Eye (tissue), 1 donor: Measurements from ENCODE around the gene RUSF1.
"Not testable (repeated sequence)": the region's sequence is repeated elsewhere in the genome, so short reads cannot be mapped to it uniquely, and the experiment has no call there.

Experiments
- DNase-seq: peaks from one replicate; pipeline ENCODE4 v3.0.0-alpha.2; 2015

RUSF1 gene

GRCh38 chr16:31507929-31508705 is at the start of gene RUSF1:
TSS of gene RUSF1 (minus strand) at chr16:31508391. CDS start at chr16:31508373, 18 bp downstream.
- DNase-seq = peak; percentile 97

- no peak for DNase-seq
Measured at GRCh38 chr16:31542763-31543162, 34.6 kb upstream of the RUSF1 start.

DNA sequence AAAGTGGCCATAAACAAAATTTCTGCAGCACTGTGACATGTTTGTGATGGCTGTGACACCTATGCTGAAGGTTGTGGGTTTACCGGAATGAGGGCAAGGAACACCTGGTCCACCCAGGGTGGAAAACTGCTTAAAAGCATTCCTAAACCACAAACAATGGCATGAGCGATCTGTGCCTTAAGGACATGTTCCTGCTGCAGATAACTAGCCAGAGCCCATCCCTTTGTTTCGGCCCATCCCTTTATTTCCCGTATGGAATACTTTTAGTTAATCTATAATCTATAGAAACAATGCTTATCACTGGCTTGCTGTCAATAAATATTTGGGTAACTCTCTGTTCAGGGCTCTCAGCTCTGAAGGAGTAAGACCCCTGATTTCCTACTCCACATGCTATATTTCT is 31.6 kb upstream of the RUSF1 start:
- DNase-seq = not testable (repeated sequence)

DNA sequence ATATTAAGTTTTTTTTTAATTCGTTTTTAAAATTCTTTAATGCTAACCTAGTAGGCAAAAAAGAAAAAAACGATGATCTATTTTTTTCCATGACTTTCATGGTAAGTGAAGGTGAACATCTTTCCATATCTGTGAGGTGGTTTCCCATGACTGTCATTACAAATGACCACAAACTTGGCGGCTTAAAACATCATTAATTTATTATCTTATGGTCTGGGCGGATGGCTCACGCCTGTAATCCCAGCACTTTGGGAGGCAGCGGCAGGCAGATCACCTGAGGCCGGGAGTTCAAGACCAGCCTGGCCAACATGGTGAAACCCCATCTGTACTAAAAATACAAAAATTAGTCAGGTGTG is 30.0 kb upstream of the RUSF1 start:
- not testable (repeated sequence) for DNase-seq

- DNase-seq = peak; percentile 83
Measured at GRCh38 chr16:31537362-31538242, 29.4 kb upstream of the RUSF1 start.

DNA sequence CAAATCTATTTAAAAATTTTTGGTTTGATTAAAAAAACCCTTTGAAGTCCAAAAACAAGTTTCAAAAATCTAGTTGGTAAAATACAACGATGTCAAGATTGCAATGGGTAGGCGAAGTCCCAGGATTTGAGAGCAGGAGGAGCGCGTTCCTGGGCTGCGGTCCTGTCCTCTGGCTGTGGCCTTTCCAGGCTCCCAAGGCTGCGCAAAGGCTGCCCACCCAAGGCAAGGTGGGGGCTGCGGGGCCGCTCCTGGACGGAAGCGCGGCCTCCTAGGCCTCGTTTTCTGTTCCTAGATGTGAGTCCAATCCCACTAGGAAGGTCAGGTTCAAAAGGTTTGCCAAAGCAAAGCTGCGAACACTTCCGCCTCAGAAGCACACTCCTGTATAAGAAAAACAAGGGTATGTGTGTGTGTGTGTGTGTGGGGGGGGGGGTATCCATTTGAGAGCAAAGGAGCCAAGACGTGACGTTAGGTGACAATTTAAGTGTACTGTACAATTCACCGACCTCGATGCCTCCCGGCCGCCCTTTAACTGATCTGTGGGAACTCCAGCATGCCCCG is 28.7 kb upstream of the RUSF1 start:
- no peak for DNase-seq

DNA sequence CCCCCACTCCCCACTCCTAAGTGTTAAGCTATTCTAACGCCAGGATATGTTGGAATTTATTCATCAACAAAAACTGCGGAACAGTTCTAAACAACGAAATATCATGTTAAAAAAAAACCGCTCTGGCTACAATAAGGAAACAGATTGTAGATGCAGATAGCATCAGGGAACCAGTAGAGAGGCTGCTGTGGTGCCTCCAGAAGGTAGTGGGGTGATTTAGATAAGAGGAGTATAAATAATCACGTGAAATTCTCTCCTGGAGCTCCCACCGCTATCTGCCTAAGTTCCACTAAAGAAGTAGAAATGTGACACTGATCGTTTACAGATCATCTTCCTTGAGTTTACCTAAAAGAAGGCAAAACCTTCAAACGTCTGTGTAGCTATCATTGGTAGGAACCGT is 27.5 kb upstream of the RUSF1 start:
- no peak for DNase-seq

DNA sequence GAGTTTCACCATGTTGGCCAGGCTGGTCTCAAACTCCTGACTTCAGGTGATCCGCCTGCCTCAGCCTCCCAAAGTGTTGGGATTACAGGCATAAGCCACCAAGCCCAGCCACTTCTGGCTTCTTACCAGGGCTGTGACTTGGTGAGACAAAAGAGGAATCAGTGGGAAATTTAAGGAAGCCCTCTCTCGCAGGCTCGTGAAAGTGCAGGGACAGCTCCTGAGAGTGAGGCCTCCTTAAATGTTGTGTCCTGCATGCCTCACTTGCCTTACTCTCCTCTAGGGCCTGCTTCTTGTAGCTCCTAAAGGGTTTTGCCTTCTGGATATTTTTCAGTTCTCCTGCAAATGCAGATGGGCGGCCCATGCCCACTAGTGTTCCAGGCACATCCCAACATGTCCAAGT is 24.7 kb upstream of the RUSF1 start:
- no peak for DNase-seq

- DNase-seq = no peak
Measured at GRCh38 chr16:31532120-31532519, 23.9 kb upstream of the RUSF1 start.

GRCh38 chr16:31531096-31531495 is 22.9 kb upstream of the RUSF1 start:
- no peak for DNase-seq

- no peak for DNase-seq
Measured at GRCh38 chr16:31530405-31530804, 22.2 kb upstream of the RUSF1 start.

DNA sequence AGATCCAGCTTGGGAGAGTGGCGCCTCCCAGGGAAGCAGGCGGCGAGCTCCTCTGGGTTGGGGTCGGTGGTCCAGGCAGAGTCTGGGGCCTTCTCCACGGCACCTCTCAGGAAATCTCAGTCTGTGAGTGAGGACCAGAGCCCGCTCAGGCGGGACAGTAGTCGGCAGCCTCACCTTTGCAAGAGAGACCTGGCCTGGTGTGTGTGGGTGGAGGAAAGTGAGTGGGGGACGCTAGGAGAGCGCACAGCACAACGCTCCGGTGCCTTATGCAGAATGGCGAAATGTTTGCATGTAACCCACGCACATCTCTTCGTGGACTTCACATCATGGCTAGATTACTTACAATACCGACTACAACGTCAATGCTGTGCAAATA is 21.7 kb upstream of the RUSF1 start:
- no peak for DNase-seq

DNA sequence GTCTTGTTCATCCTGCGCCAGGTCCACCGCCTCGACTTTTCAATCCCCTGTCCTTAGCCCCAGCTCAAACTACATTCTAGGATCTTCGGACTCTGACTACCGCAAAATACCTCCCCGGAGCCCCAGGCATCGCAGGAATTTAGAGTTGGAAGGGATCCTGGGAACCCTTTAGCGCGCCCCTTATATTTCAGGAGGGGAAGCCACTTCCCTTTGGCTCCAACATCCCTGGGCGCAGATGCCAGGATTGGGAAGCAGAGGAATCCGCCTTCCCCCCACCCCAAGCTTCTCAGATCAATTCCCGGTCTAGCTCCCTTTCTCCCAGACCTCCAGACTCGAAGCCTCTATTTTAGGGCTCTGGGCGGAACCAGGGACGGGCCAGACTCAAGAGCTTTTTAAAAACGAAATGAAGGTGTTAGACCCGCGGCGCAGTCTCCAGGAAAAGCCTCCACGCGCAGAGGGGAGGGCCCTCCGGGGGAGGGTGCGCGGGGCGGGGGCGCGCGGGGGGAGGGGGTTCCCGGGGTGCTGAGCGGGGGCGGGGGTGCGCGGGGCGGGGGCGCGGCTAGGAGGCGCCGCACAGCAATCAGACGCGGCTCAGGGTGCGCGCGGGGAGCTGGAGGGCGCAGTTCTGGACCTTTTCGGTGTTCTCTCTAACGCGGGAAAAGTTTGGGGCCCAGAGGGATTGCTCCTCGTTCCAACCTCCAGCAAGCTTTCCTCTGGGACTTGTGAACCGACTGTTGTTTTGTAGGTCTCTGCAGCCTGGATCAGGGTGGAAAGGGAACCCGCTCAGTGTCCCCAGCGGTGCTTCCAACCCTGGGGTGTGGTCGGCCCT is 21.1 kb upstream of the RUSF1 start:
- peak; percentile 79 for DNase-seq

DNA sequence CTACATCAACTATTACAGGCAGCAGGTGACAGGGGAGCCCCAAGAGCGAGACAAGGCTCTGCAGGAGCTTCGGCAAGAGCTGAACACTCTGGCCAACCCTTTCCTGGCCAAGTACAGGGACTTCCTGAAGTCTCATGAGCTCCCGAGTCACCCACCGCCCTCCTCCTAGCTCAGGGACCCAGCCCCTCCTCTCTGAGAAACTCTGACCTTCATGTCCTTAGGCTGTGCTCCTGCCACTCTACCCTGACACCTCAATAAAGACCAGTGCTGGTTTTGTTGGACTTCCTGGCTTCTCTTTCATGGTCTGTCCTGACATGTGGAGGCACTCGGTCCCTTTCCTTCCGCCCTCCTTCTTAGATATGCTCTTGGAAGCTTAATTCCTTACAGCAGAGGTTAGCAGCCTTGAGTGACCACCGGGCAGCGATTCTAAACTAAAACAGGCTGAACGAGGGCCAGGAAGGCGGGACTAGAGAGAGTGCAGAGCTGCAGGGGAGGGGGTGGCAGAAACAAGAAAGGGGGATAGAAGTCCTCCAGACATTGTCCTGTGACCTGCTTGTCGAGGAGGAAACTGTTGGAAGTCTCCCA is 20.4 kb upstream of the RUSF1 start:
- DNase-seq = no peak

GRCh38 chr16:31527734-31528274 is 19.6 kb upstream of the RUSF1 start, which contains the start of gene AHSP:
TSS of gene AHSP (plus strand) at chr16:31527900. CDS start at chr16:31528140, 240 bp downstream.
- DNase-seq = no peak

DNA sequence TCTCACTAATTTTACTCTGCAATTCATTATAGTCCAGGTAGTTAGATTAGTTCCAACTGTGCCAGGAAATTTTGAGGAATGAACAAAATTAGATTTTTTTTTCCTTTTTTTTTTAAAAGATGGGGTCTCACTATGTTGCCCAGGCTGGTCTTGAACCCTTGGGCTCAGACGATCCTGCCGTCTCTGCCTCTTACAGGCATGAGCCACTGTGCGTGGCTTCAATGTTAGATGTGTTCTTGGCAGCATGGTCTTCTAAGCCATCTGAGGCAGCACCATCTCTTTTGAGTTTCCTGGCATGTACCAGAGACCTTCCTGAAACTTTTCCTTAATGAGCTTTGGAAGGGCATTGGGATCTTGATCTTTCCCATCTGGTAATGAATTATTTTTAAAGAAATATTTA is 16.9 kb upstream of the RUSF1 start:
- DNase-seq = no peak

DNA sequence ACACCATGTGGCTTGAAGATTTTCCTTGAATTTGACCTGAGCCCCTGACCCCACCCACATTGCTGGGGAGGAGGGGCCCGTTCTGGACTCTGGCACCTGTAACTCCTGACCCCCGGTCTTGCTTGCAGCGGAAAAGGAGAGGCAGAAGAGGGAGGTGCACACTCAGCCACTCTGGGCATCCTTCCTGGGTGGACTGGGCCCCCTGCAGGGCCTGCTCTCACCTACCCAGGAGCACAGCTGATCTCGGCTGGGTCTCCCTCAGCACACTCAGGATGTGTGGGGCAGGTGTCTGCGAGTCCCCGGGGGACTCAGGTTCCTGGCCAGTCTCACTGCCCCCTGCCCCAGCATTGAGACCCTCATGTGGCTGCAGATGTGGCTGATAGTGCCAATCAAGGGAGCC is 15.6 kb upstream of the RUSF1 start:
- DNase-seq = not testable (repeated sequence)

DNA sequence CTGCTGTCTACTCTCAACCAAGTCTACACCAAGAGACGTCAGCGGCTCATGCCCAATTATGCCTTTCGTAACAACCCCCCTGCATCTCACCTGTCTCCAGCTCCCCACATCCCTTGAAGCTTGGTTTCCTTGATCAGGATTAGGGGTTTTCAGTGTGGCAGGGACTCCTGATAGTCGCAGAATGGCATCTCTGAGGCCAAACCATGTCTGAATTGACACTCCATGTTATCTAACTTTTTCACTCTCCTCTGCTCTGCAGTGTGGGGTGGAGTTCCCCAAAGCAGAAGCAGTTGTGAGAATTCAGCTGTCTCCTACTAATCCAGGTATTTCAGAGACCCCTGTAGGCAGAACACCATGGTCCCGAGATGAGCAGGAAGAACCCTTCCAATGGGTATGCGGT is 13.9 kb upstream of the RUSF1 start:
- no peak for DNase-seq

- DNase-seq = no peak
Measured at GRCh38 chr16:31521368-31521767, 13.2 kb upstream of the RUSF1 start.

DNA sequence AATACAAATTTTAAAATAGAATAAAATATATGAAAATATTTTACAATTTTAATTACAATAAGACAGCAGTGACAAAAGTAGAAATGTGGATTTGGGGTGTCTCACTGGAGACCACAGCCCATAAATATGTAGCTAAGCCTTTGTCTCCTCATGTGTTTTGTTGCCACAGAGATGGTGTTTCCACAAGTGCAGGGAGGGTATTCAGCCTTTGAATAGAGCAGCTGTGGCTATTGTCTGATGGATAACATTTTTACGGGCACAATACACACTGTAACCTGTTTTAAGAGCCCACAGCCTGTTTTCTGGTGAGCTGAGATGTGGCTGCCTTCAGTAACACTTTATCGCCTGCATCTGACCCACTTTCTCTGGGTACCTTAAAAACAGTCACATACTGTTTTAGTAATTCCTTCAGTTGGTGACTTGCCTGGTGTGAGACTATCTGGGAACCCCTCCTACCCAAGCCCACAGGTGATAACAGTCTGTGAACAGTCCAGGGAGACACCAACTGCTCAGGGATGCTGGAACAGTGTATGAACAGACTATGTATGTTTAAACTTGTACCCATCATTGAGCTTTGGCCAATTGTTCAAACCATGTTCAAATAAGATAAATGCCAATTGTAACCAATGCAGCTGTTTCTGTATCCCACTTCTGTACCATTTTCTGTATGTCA is 11.7 kb upstream of the RUSF1 start:
- DNase-seq = no peak

- no peak for DNase-seq
Measured at GRCh38 chr16:31517800-31518402, 9.7 kb upstream of the RUSF1 start.
